GM18909 (cell line): ENCODE data around the gene TAF10.

ENCODE experiments used
- ATAC-seq: cut with Tn5 transposase; IDR thresholded peaks from one replicate; pipeline ENCODE4 v1.9.1; 2021; ENCODE audit warnings: mild to moderate bottlenecking; ENCODE audit not compliant: unreplicated experiment, poor library complexity

The TAF10 gene

GRCh38 chr11:6612213-6613041 is at the start of gene TAF10:
Gene TAF10, minus strand, starts transcription at chr11:6612216. Its CDS starts 27 bp downstream, at chr11:6612189.
- peak; percentile 93 for ATAC-seq

- ATAC-seq = no peak
These were observed 48.7 kb upstream of the TAF10 start for GRCh38 chr11:6660712-6661111.

GRCh38 chr11:6658647-6659046 is 46.6 kb upstream of the TAF10 start:
- no peak for ATAC-seq

GRCh38 chr11:6657346-6657745 is 45.3 kb upstream of the TAF10 start:
- ATAC-seq = no peak

- no peak for ATAC-seq
These were observed 44.9 kb upstream of the TAF10 start for GRCh38 chr11:6656936-6657335.

- no peak for ATAC-seq
These were observed 44.5 kb upstream of the TAF10 start for GRCh38 chr11:6656584-6656915.

GRCh38 chr11:6655790-6656583 is 44.0 kb upstream of the TAF10 start, which contains the start of gene DCHS1:
Gene DCHS1, minus strand, starts transcription at chr11:6655809. Its CDS starts 14,196 bp downstream, at chr11:6641613.
- ATAC-seq = no peak

- no peak for ATAC-seq
These were observed 43.2 kb upstream of the TAF10 start for GRCh38 chr11:6655020-6655789.

- ATAC-seq = no peak
These were observed 42.4 kb upstream of the TAF10 start for GRCh38 chr11:6654281-6655019.

GRCh38 chr11:6653656-6654055 is 41.6 kb upstream of the TAF10 start:
- no peak for ATAC-seq

GRCh38 chr11:6653097-6653496 is 41.1 kb upstream of the TAF10 start:
- ATAC-seq = no peak

GRCh38 chr11:6652182-6652581 is 40.2 kb upstream of the TAF10 start:
- no peak for ATAC-seq

GRCh38 chr11:6650980-6651379 is 39.0 kb upstream of the TAF10 start:
- no peak for ATAC-seq

- ATAC-seq = no peak
These were observed 38.1 kb upstream of the TAF10 start for GRCh38 chr11:6650104-6650503.

- no peak for ATAC-seq
These were observed 36.5 kb upstream of the TAF10 start for GRCh38 chr11:6648501-6648900.

GRCh38 chr11:6647836-6648235 is 35.8 kb upstream of the TAF10 start:
- ATAC-seq = no peak

GRCh38 chr11:6646918-6647679 is 35.1 kb upstream of the TAF10 start:
- ATAC-seq = peak; percentile 90

GRCh38 chr11:6646576-6646917 is 34.5 kb upstream of the TAF10 start:
- ATAC-seq = no peak

GRCh38 chr11:6646071-6646470 is 34.1 kb upstream of the TAF10 start:
- peak; percentile 40 for ATAC-seq
